ENCODE data around the gene STAB1. TPM values are rescaled to one million over a fixed set of nuclear protein-coding genes. Genes with fewer than 3 reads are reported as not detected.

The STAB1 gene
- total RNA-seq, 1 donor from 2014 or later: 866 TPM

GRCh38 chr3:52477796-52478095 lies 17.4 kb upstream of the STAB1 start:
- DNase-seq (ENCODE audit: low spot score): no peak
- Mint-ChIP-seq H3K4me3 (ENCODE audit: unreplicated experiment) (peak overlapping the region; percentile 47), H3K27me3 (ENCODE audit: unreplicated experiment) (peaks cover 12% of the 10 kb centered on the region), H3K4me1 (ENCODE audit: unreplicated experiment) (peaks cover 17% of the 10 kb centered on the region), H3K9me3 (ENCODE audit: unreplicated experiment) (no peaks in the 10 kb centered on the region), H3K36me3 (ENCODE audit: low read depth, unreplicated experiment) (peaks cover 62% of the 10 kb centered on the region), H3K27ac (ENCODE audit: unreplicated experiment) (no peak overlapping the region)
- no peak for TF ChIP-seq CTCF (IDR thresholded peaks at IDR 0.05; ENCODE audit: unreplicated experiment)

GRCh38 chr3:52479037-52479876 lies 15.9 kb upstream of the STAB1 start:
- H3K27ac Mint-ChIP-seq (ENCODE audit: unreplicated experiment): no peak overlapping the region
- H3K4me1 Mint-ChIP-seq (ENCODE audit: unreplicated experiment): peaks cover 29% of the 10 kb centered on the region
- H3K36me3 Mint-ChIP-seq (ENCODE audit: low read depth, unreplicated experiment): peaks cover 57% of the 10 kb centered on the region

GRCh38 chr3:52479877-52480575 lies 15.1 kb upstream of the STAB1 start:
- DNase-seq (ENCODE audit: low spot score): no peak
- no peak overlapping the region for H3K4me3 Mint-ChIP-seq (ENCODE audit: unreplicated experiment)
- peaks cover 60% of the 10 kb centered on the region for H3K36me3 Mint-ChIP-seq (ENCODE audit: low read depth, unreplicated experiment)
- no peak overlapping the region for H3K27ac Mint-ChIP-seq (ENCODE audit: unreplicated experiment)
- peaks cover 15% of the 10 kb centered on the region for H3K27me3 Mint-ChIP-seq (ENCODE audit: unreplicated experiment)
- TF ChIP-seq CTCF (IDR thresholded peaks at IDR 0.05; ENCODE audit: unreplicated experiment): no peak
- no peaks in the 10 kb centered on the region for H3K9me3 Mint-ChIP-seq (ENCODE audit: unreplicated experiment)
- H3K4me1 Mint-ChIP-seq (ENCODE audit: unreplicated experiment): peaks cover 29% of the 10 kb centered on the region

More at GRCh38 chr3:52479037-52479876, 15.9 kb upstream of the STAB1 start:
- peak overlapping the region; percentile 67 for H3K4me3 Mint-ChIP-seq (ENCODE audit: unreplicated experiment)
- no peak for DNase-seq (ENCODE audit: low spot score)
- no peak for TF ChIP-seq CTCF (IDR thresholded peaks at IDR 0.05; ENCODE audit: unreplicated experiment)
- no peaks in the 10 kb centered on the region for H3K9me3 Mint-ChIP-seq (ENCODE audit: unreplicated experiment)
- H3K27me3 Mint-ChIP-seq (ENCODE audit: unreplicated experiment): peaks cover 15% of the 10 kb centered on the region

- Mint-ChIP-seq H3K36me3 (ENCODE audit: low read depth, unreplicated experiment) (peaks cover 64% of the 10 kb centered on the region), H3K27me3 (ENCODE audit: unreplicated experiment) (peaks cover 15% of the 10 kb centered on the region), H3K27ac (ENCODE audit: unreplicated experiment) (peak overlapping the region; percentile 43), H3K9me3 (ENCODE audit: unreplicated experiment) (no peaks in the 10 kb centered on the region), H3K4me3 (ENCODE audit: unreplicated experiment) (peak overlapping the region; percentile 68), H3K4me1 (ENCODE audit: unreplicated experiment) (peaks cover 29% of the 10 kb centered on the region)
- TF ChIP-seq CTCF (IDR thresholded peaks at IDR 0.05; ENCODE audit: unreplicated experiment): no peak
- no peak for DNase-seq (ENCODE audit: low spot score)
Observed at GRCh38 chr3:52480768-52481715, 14.1 kb upstream of the STAB1 start.
